Progenitor cell of endocrine pancreas (in vitro differentiated cells): Measurements from ENCODE around the gene ZMAT5. TPM values are rescaled to one million over a fixed set of nuclear protein-coding genes. Genes with fewer than 3 reads are reported as not detected.

ENCODE experiments used
- DNase-seq: peaks from one replicate; pipeline ENCODE4 v3.0.0; 2021; ENCODE audit warnings: low spot score; ENCODE audit not compliant: unreplicated experiment
- H3K27ac Mint-ChIP-seq: 2 replicates; pipeline ENCODE4 v1.8.0; 2021; ENCODE audit warnings: mild to moderate bottlenecking, moderate library complexity, mixed read lengths
- H3K27me3 Mint-ChIP-seq: 2 replicates; pipeline ENCODE4 v1.8.0; 2021; ENCODE audit warnings: mixed read lengths
- H3K36me3 Mint-ChIP-seq: 2 replicates; pipeline ENCODE4 v1.8.0; 2022; ENCODE audit warnings: mixed read lengths; ENCODE audit not compliant: insufficient read depth
- H3K4me1 Mint-ChIP-seq: 2 replicates; pipeline ENCODE4 v1.8.0; 2021; ENCODE audit warnings: low read depth, mixed read lengths
- H3K4me3 Mint-ChIP-seq: 2 replicates; pipeline ENCODE4 v1.8.0; 2021; ENCODE audit warnings: low read depth, mild to moderate bottlenecking, moderate library complexity, mixed read lengths
- H3K9me3 Mint-ChIP-seq: 2 replicates; pipeline ENCODE4 v1.8.0; 2021; ENCODE audit warnings: low read depth, mixed read lengths
- long read RNA-seq: library from polyadenylated mRNA; unstranded; transcript quantifications from one replicate; pipeline ENCODE4 v2.0.0, GENCODE V29; 2020
- total RNA-seq: library from RNA; stranded (reverse); gene quantifications from 2 replicates; pipeline ENCODE4 v1.2.1, GENCODE V29; 2021
- TF ChIP-seq, protein P1 (sequence below): fragments of 200-600 bp; sonication (generic); IDR thresholded peaks from one replicate; pipeline ENCODE4 v1.5.0; 2021; ENCODE audit warnings: antibody characterized with exemption, mild to moderate bottlenecking; ENCODE audit not compliant: unreplicated experiment

ZMAT5 gene, protein sequence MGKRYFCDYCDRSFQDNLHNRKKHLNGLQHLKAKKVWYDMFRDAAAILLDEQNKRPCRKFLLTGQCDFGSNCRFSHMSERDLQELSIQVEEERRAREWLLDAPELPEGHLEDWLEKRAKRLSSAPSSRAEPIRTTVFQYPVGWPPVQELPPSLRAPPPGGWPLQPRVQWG
- 21.1 and 21.2 TPM in 2 replicates for total RNA-seq
- long read RNA-seq, partial matches to known transcripts = 2 of 7 reads
- long read RNA-seq, other reads (novel, unspliced or antisense) = 5 of 7 reads

- H3K36me3 Mint-ChIP-seq = peaks cover 6% of the 10 kb centered on the region
- TF ChIP-seq, protein P1, sequence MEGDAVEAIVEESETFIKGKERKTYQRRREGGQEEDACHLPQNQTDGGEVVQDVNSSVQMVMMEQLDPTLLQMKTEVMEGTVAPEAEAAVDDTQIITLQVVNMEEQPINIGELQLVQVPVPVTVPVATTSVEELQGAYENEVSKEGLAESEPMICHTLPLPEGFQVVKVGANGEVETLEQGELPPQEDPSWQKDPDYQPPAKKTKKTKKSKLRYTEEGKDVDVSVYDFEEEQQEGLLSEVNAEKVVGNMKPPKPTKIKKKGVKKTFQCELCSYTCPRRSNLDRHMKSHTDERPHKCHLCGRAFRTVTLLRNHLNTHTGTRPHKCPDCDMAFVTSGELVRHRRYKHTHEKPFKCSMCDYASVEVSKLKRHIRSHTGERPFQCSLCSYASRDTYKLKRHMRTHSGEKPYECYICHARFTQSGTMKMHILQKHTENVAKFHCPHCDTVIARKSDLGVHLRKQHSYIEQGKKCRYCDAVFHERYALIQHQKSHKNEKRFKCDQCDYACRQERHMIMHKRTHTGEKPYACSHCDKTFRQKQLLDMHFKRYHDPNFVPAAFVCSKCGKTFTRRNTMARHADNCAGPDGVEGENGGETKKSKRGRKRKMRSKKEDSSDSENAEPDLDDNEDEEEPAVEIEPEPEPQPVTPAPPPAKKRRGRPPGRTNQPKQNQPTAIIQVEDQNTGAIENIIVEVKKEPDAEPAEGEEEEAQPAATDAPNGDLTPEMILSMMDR = no peak
- H3K4me1 Mint-ChIP-seq = peaks cover 21% of the 10 kb centered on the region
- no peaks in the 10 kb centered on the region for H3K9me3 Mint-ChIP-seq
- peak within 1 kb of the TSS; percentile 98 for H3K27ac Mint-ChIP-seq
- no peaks in the 10 kb centered on the region for H3K27me3 Mint-ChIP-seq
- peak; percentile 87 for DNase-seq
- peak within 1 kb of the TSS; percentile 100 for H3K4me3 Mint-ChIP-seq
Measured at GRCh38 chr22:29766632-29767170, at the start of gene ZMAT5. Gene ZMAT5, minus strand, starts transcription at chr22:29767007. Its CDS starts 18,463 bp downstream, at chr22:29748544.

DNA sequence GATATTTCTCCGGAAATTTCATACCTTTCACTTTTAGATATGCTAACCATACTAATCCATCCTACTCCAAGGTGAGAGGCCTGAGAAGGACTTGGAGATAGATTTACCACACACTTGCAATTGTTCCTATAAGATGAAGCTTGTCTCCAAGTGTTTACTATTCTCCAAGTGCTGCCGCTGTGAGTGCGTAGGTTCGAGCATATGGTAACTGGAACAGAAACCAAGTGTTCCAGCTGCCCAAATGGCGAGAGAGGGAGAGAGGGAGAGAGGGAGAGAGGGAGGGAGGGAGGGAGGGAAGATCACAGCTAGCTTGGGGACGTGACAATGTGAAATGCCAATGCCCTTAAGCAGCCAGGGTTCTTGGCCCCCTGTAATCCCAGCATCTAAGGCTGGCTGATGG, 49.7 kb upstream of the ZMAT5 start:
- H3K4me3 Mint-ChIP-seq = no peak overlapping the region
- H3K36me3 Mint-ChIP-seq = peaks cover 25% of the 10 kb centered on the region

GRCh38 chr22:29816128-29816527, 49.3 kb upstream of the ZMAT5 start:
- Mint-ChIP-seq H3K27me3 (no peaks in the 10 kb centered on the region), H3K4me1 (peaks cover 7% of the 10 kb centered on the region), H3K9me3 (no peaks in the 10 kb centered on the region), H3K36me3 (peaks cover 23% of the 10 kb centered on the region), H3K4me3 (no peak overlapping the region), H3K27ac (no peak overlapping the region)
- no peak for DNase-seq
- TF ChIP-seq, protein P1 = no peak

More for the DNA sequence above, 49.7 kb upstream of the ZMAT5 start:
- no peak for DNase-seq
- TF ChIP-seq, protein P1 = no peak
- Mint-ChIP-seq H3K27ac (no peak overlapping the region), H3K4me1 (peaks cover 7% of the 10 kb centered on the region), H3K9me3 (no peaks in the 10 kb centered on the region), H3K27me3 (no peaks in the 10 kb centered on the region)

DNA sequence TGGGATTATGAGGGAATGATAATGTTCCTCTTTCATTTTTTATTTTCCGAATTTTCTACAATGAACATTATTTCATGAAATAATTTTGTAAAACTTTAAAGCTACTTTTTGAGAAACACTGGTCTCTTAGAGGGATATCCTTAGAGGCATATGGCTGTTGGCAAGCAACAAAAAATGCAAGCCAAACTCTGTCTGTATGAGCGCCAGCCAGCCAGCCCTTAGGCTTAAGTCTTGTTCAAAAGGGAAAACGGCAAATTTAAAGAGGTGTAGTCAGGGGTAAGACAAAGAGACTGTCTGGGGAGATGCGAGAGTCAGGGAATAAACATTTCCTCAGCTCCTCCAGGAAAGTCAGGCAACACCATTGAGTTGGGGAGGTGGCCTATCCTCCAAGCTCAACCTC, 48.8 kb upstream of the ZMAT5 start:
- no peaks in the 10 kb centered on the region for H3K9me3 Mint-ChIP-seq
- H3K36me3 Mint-ChIP-seq = peaks cover 23% of the 10 kb centered on the region
- H3K27ac Mint-ChIP-seq = no peak overlapping the region
- TF ChIP-seq, protein P1 = no peak
- DNase-seq = no peak
- peaks cover 7% of the 10 kb centered on the region for H3K4me1 Mint-ChIP-seq
- H3K4me3 Mint-ChIP-seq = no peak overlapping the region
- no peaks in the 10 kb centered on the region for H3K27me3 Mint-ChIP-seq

- H3K9me3 Mint-ChIP-seq = no peaks in the 10 kb centered on the region
- H3K4me3 Mint-ChIP-seq = no peak overlapping the region
- H3K27ac Mint-ChIP-seq = no peak overlapping the region
- no peaks in the 10 kb centered on the region for H3K27me3 Mint-ChIP-seq
- no peak for DNase-seq
- TF ChIP-seq, protein P1 = no peak
- H3K36me3 Mint-ChIP-seq = peaks cover 22% of the 10 kb centered on the region
- peaks cover 7% of the 10 kb centered on the region for H3K4me1 Mint-ChIP-seq
Measured at GRCh38 chr22:29814003-29814402, 47.2 kb upstream of the ZMAT5 start.
